HEK293 (cell line): ENCODE data around the gene KLF16.

Experiments
- CTCF ChIA-PET: fragments of 350-600 bp; formaldehyde crosslinking; extraction: SDS; loops from one replicate; lab custom pipeline; 2021; ENCODE audit warnings: antibody characterized with exemption; lab: Yijun Ruan, JAX
- POLR2A ChIA-PET: fragments of 300-600 bp; formaldehyde crosslinking; extraction: SDS; loops from one replicate; lab custom pipeline; 2020; ENCODE audit warnings: antibody characterized with exemption, inconsistent platforms; lab: Yijun Ruan, JAX
- H3K27ac ChIP-seq: fragments of 200-500 bp; sonication (Bioruptor generic); 2 replicates; pipeline ENCODE4 v1.5.1; 2014; ENCODE audit warnings: low read depth, low read length, control low read depth, inconsistent platforms; ENCODE audit errors: extremely low read depth
- H3K36me3 ChIP-seq, 2 experiments: fragments of 200-500 bp in 1 of 2; sonication (Bioruptor generic) in 1 of 2; 1 replicate in 1 of 2; 2 replicates in 1 of 2; pipeline ENCODE4 v1.5.1; 2014 to 2017; ENCODE audit warnings: inconsistent platforms in 2 of 2, low read length in 2 of 2; ENCODE audit not compliant: control insufficient read depth in 2 of 2, insufficient read depth in 1 of 2
- H3K4me1 ChIP-seq: fragments of 200-500 bp; sonication (Bioruptor generic); 2 replicates; pipeline ENCODE4 v1.5.1; 2014; ENCODE audit warnings: mild to moderate bottlenecking, low read length, inconsistent platforms; ENCODE audit not compliant: control insufficient read depth, insufficient read depth
- H3K4me3 ChIP-seq: 2 replicates; pipeline ENCODE4 v1.5.1; 2011; ENCODE audit warnings: low read depth, mild to moderate bottlenecking, control low read depth, low read length, moderate library complexity
- H3K9me3 ChIP-seq: fragments of 200-500 bp; sonication (Bioruptor generic); 2 replicates; pipeline ENCODE4 v1.5.1; 2014; ENCODE audit warnings: low read depth, low read length, inconsistent platforms; ENCODE audit not compliant: control insufficient read depth, insufficient read depth
- ATF2 ChIP-seq: fragments of 450-650 bp; formaldehyde crosslinking; IDR thresholded peaks from 2 replicates; pipeline ENCODE4 v1.5.1; 2016; ENCODE audit warnings: missing biosample characterization, missing genetic modification characterization, low read depth
- BCL11A ChIP-seq: fragments of 450-650 bp; formaldehyde crosslinking; IDR thresholded peaks from 2 replicates; pipeline ENCODE4 v1.5.1; 2016; ENCODE audit warnings: low read depth, missing biosample characterization, missing genetic modification characterization
- HIC1 ChIP-seq: fragments of 450-650 bp; formaldehyde crosslinking; IDR thresholded peaks from 2 replicates; pipeline ENCODE4 v1.5.1; 2016; ENCODE audit warnings: missing biosample characterization, missing genetic modification characterization
- KLF1 ChIP-seq: fragments of 450-650 bp; formaldehyde crosslinking; IDR thresholded peaks from 2 replicates; pipeline ENCODE4 v1.5.1; 2016; ENCODE audit warnings: missing biosample characterization, missing genetic modification characterization
- MZF1 ChIP-seq: fragments of 450-650 bp; formaldehyde crosslinking; IDR thresholded peaks from 2 replicates; pipeline ENCODE4 v1.5.1; 2017; ENCODE audit warnings: missing biosample characterization, missing genetic modification characterization, borderline replicate concordance
- OSR2 ChIP-seq: fragments of 450-650 bp; formaldehyde crosslinking; IDR thresholded peaks from 2 replicates; pipeline ENCODE4 v1.5.1; 2016; ENCODE audit warnings: missing biosample characterization, missing genetic modification characterization
- PRDM4 ChIP-seq: fragments of 450-650 bp; formaldehyde crosslinking; IDR thresholded peaks from 2 replicates; pipeline ENCODE4 v1.5.1; 2017; ENCODE audit warnings: missing biosample characterization, missing genetic modification characterization
- REPIN1 ChIP-seq: fragments of 450-650 bp; formaldehyde crosslinking; IDR thresholded peaks from 2 replicates; pipeline ENCODE4 v1.5.1; 2017; ENCODE audit warnings: missing biosample characterization, missing genetic modification characterization, low read depth
- SP2 ChIP-seq: fragments of 450-650 bp; formaldehyde crosslinking; IDR thresholded peaks from 2 replicates; pipeline ENCODE4 v1.5.1; 2016; ENCODE audit warnings: missing biosample characterization, missing genetic modification characterization
- WT1 ChIP-seq: fragments of 450-650 bp; formaldehyde crosslinking; IDR thresholded peaks from 2 replicates; pipeline ENCODE4 v1.5.1; 2016; ENCODE audit warnings: missing biosample characterization, missing genetic modification characterization
- ZBTB17 ChIP-seq: fragments of 450-650 bp; formaldehyde crosslinking; IDR thresholded peaks from 2 replicates; pipeline ENCODE4 v1.5.1; 2016; ENCODE audit warnings: missing biosample characterization, missing genetic modification characterization
- ZFP69B ChIP-seq: fragments of 450-650 bp; formaldehyde crosslinking; IDR thresholded peaks from 2 replicates; pipeline ENCODE4 v1.5.1; 2016; ENCODE audit warnings: missing biosample characterization, missing genetic modification characterization
- ZNF140 ChIP-seq: fragments of 450-650 bp; formaldehyde crosslinking; IDR thresholded peaks from 2 replicates; pipeline ENCODE4 v1.5.1; 2016; ENCODE audit warnings: missing biosample characterization, missing genetic modification characterization
- ZNF175 ChIP-seq: fragments of 450-650 bp; formaldehyde crosslinking; IDR thresholded peaks from 2 replicates; pipeline ENCODE4 v1.5.1; 2016; ENCODE audit warnings: missing biosample characterization, missing genetic modification characterization
- ZNF248 ChIP-seq: fragments of 450-650 bp; formaldehyde crosslinking; IDR thresholded peaks from 2 replicates; pipeline ENCODE4 v1.5.1; 2017; ENCODE audit warnings: missing biosample characterization, missing genetic modification characterization
- ZNF292 ChIP-seq: fragments of 450-650 bp; formaldehyde crosslinking; IDR thresholded peaks from 2 replicates; pipeline ENCODE4 v1.5.1; 2016; ENCODE audit warnings: low read depth, missing biosample characterization, missing genetic modification characterization, borderline replicate concordance
- ZNF324 ChIP-seq: fragments of 450-650 bp; formaldehyde crosslinking; IDR thresholded peaks from 2 replicates; pipeline ENCODE4 v1.5.1; 2016; ENCODE audit warnings: missing biosample characterization, missing genetic modification characterization
- ZNF362 ChIP-seq: fragments of 450-650 bp; formaldehyde crosslinking; IDR thresholded peaks from 2 replicates; pipeline ENCODE4 v1.5.1; 2016; ENCODE audit warnings: missing biosample characterization, missing genetic modification characterization
- ZNF37A ChIP-seq: fragments of 450-650 bp; IDR thresholded peaks from 2 replicates; pipeline ENCODE4 v1.5.1; 2018; ENCODE audit warnings: missing biosample characterization, missing genetic modification characterization
- ZNF488 ChIP-seq: fragments of 450-650 bp; formaldehyde crosslinking; IDR thresholded peaks from 2 replicates; pipeline ENCODE4 v1.5.1; 2016; ENCODE audit warnings: missing biosample characterization, missing genetic modification characterization
- ZNF530 ChIP-seq: fragments of 450-650 bp; formaldehyde crosslinking; IDR thresholded peaks from 2 replicates; pipeline ENCODE4 v1.5.1; 2016; ENCODE audit warnings: low read depth, missing biosample characterization, missing genetic modification characterization
- ZNF664 ChIP-seq: fragments of 450-650 bp; formaldehyde crosslinking; IDR thresholded peaks from 2 replicates; pipeline ENCODE4 v1.5.1; 2016; ENCODE audit warnings: missing biosample characterization, missing genetic modification characterization
- ZNF704 ChIP-seq: fragments of 450-650 bp; formaldehyde crosslinking; IDR thresholded peaks from 2 replicates; pipeline ENCODE4 v1.5.1; 2016; ENCODE audit warnings: missing biosample characterization, missing genetic modification characterization
- ZNF768 ChIP-seq: fragments of 450-650 bp; formaldehyde crosslinking; IDR thresholded peaks from 2 replicates; pipeline ENCODE4 v1.5.1; 2018; ENCODE audit warnings: missing biosample characterization, mild to moderate bottlenecking, missing genetic modification characterization

The KLF16 gene

GRCh38 chr19:1836458-1837221, 26.7 kb downstream of the KLF16 start:
- ChIA-PET CTCF (interaction anchor here (0.7 to 5.3 kb wide), 17 partner anchors 8 to 315 kb away, joined by 3 to 53 read pairs (median 4); partner anchors contain the start of gene REXO1), POLR2A (interaction anchor here (1.5 kb wide), 1 partner anchor 12 kb away, joined by 4 read pairs; no protein-coding TSS in a partner anchor)
- Histone ChIP-seq H3K27ac (no peak overlapping the region), H3K4me1 (no peaks in the 10 kb centered on the region), H3K4me3 (no peak overlapping the region), H3K9me3 (no peaks in the 10 kb centered on the region), H3K36me3 (peaks cover 0 to 12% of the 10 kb centered on the region in 2 experiments; a peak in 2 of 3 replicates)
- TF ChIP-seq ZBTB17 (no peak), ZFP69B (tag by site-specific recombination) (peak; percentile 44; the same call in 1 of the 2 replicates), ZNF140 (tag by site-specific recombination) (no peak), ZNF248 (tag by site-specific recombination) (no peak), ZNF488 (tag by site-specific recombination) (no peak), REPIN1 (no peak), ZNF175 (tag by site-specific recombination) (no peak)

GRCh38 chr19:1833540-1833939, 29.8 kb downstream of the KLF16 start:
- Histone ChIP-seq H3K9me3 (no peaks in the 10 kb centered on the region), H3K4me1 (no peaks in the 10 kb centered on the region), H3K4me3 (no peak overlapping the region), H3K36me3 (peaks cover 0 to 22% of the 10 kb centered on the region in 2 experiments; a peak in 2 of 3 replicates), H3K27ac (no peak overlapping the region)
- ChIA-PET POLR2A (interaction anchor here (0.6 kb wide), 1 partner anchor 425 kb away, joined by 3 read pairs; no protein-coding TSS in a partner anchor), CTCF (no interaction called here)
- TF ChIP-seq BCL11A (tag by site-specific recombination) (no peak), SP2 (0 out of 2 replicates have a peak, but pooled peaks have one; percentile 11), ZNF37A (tag by site-specific recombination) (no peak), KLF1 (no peak), ZNF530 (tag by site-specific recombination) (no peak), ZNF704 (no peak), ZNF768 (no peak), MZF1 (tag by site-specific recombination) (no peak), ZNF324 (tag by site-specific recombination) (no peak), OSR2 (no peak), ZNF664 (no peak), HIC1 (tag by site-specific recombination) (0 out of 2 replicates have a peak, but pooled peaks have one; percentile 44), ZNF362 (tag by site-specific recombination) (no peak), WT1 (no peak), PRDM4 (tag by site-specific recombination) (no peak), ATF2 (no peak), ZNF292 (tag by site-specific recombination) (no peak)
